ENCODE data around the gene LRRC53.

The LRRC53 gene

GRCh38 chr1:74504125-74504932, 8.1 kb downstream of the LRRC53 start:
- DNase-seq, result peak in 47 of 58 donors; percentile 4 to 79 (median 42)

- no peak for DNase-seq
Observed at GRCh38 chr1:74502858-74503257, 9.6 kb downstream of the LRRC53 start.

- no peak for DNase-seq
Observed at GRCh38 chr1:74502432-74502831, 10.0 kb downstream of the LRRC53 start.

- DNase-seq, result no peak
Observed at GRCh38 chr1:74498901-74499300, 13.5 kb downstream of the LRRC53 start.

- DNase-seq, result no peak
Observed at GRCh38 chr1:74496669-74497068, 15.7 kb downstream of the LRRC53 start.

- DNase-seq, result no peak
Observed at GRCh38 chr1:74486036-74486435, 26.4 kb downstream of the LRRC53 start.

GRCh38 chr1:74485622-74486021, 26.8 kb downstream of the LRRC53 start:
- no peak for DNase-seq

- no peak for DNase-seq
Observed at GRCh38 chr1:74481607-74482006, 30.8 kb downstream of the LRRC53 start.

GRCh38 chr1:74480068-74480467, 32.3 kb downstream of the LRRC53 start:
- peak in 2 of 58 donors; percentile 8 to 24 for DNase-seq

GRCh38 chr1:74478979-74479378, 33.4 kb downstream of the LRRC53 start:
- no peak for DNase-seq

- no peak for DNase-seq
Observed at GRCh38 chr1:74474585-74474984, 37.8 kb downstream of the LRRC53 start.

GRCh38 chr1:74471470-74471869, 40.9 kb downstream of the LRRC53 start:
- no peak for DNase-seq

- no peak for DNase-seq
Observed at GRCh38 chr1:74470936-74471335, 41.5 kb downstream of the LRRC53 start.

- peak in 1 of 58 donors; percentile 34 for DNase-seq
Observed at GRCh38 chr1:74470251-74470650, 42.2 kb downstream of the LRRC53 start.

GRCh38 chr1:74468982-74469603, 43.3 kb downstream of the LRRC53 start:
- DNase-seq, result peak in 1 of 58 donors; percentile 5

GRCh38 chr1:74467786-74468377, 44.5 kb downstream of the LRRC53 start:
- DNase-seq, result no peak

- peak in 1 of 58 donors; percentile 2 for DNase-seq
Observed at GRCh38 chr1:74465193-74465681, 47.2 kb downstream of the LRRC53 start.

GRCh38 chr1:74464037-74464436, 48.4 kb downstream of the LRRC53 start:
- no peak for DNase-seq

- no peak for DNase-seq
Observed at GRCh38 chr1:74463333-74463988, 49.0 kb downstream of the LRRC53 start.

- DNase-seq, result no peak
Observed at GRCh38 chr1:74457253-74457652, 55.2 kb downstream of the LRRC53 start.

- no peak for DNase-seq
Observed at GRCh38 chr1:74455390-74455789, 57.0 kb downstream of the LRRC53 start.

GRCh38 chr1:74453277-74453676, 59.1 kb downstream of the LRRC53 start:
- DNase-seq, result no peak
